ENCODE results near the gene C19orf53.

- TF ChIP-seq POLR2A (IDR thresholded peaks at IDR 0.05) (no peak), CTCF (IDR thresholded peaks at IDR 0.05) (peak in 2 of 4 experiments; percentile 16 to 31), POLR2AphosphoS5 (IDR thresholded peaks at IDR 0.05) (no peak)
Observed at GRCh38 chr19:13804830-13805683, 30.8 kb downstream of the C19orf53 start.
